Measurements from ENCODE around the gene IGFBP6.

DNA sequence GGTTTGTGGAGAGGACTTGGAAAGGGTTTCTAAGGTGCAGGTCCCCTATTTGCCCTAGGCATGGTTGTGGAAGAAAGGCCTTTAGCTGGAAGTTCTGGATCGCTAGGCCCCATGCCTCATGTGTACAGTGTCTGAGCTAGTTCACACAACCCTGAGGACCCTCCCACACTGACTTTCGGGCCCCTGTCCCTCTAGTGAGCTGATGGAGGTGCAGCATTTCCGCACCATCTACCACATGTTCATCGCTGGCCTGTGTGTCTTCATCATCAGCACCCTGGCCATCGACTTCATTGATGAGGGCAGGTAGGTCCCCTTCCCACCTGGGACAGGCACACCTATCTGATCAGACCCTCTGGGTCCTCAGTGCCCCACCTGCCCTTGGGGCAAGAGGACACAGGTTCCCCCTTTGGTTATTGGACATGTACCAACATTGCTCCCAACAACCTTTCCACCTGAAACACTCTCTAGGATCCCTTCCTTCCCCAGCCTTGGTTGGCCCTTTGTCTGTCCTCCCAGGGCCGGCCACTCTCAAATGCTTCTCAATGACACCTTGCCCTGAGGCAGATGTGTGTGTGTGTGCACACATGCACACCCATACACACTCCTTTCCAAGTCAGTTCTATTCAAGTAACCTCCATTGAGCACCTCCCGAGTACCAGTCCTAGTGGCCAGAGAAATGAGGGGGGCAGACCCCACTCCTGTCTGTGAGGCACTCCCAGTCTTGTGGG is 8.4 kb downstream of the IGFBP6 start:
- TF ChIP-seq POLR2A (IDR thresholded peaks at IDR 0.05) (no peak), EP300 (IDR thresholded peaks at IDR 0.05) (no peak), POLR2AphosphoS5 (IDR thresholded peaks at IDR 0.05) (no peak)
- TF ChIP-seq, protein P1, sequence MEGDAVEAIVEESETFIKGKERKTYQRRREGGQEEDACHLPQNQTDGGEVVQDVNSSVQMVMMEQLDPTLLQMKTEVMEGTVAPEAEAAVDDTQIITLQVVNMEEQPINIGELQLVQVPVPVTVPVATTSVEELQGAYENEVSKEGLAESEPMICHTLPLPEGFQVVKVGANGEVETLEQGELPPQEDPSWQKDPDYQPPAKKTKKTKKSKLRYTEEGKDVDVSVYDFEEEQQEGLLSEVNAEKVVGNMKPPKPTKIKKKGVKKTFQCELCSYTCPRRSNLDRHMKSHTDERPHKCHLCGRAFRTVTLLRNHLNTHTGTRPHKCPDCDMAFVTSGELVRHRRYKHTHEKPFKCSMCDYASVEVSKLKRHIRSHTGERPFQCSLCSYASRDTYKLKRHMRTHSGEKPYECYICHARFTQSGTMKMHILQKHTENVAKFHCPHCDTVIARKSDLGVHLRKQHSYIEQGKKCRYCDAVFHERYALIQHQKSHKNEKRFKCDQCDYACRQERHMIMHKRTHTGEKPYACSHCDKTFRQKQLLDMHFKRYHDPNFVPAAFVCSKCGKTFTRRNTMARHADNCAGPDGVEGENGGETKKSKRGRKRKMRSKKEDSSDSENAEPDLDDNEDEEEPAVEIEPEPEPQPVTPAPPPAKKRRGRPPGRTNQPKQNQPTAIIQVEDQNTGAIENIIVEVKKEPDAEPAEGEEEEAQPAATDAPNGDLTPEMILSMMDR (IDR thresholded peaks at IDR 0.05) = no peak

Measured in sigmoid colon (tissue), 4 donors.